ENCODE data around the gene PPP5C.

Gene PPP5C

GRCh38 chr19:46404055-46404752 lies 57.3 kb downstream of the PPP5C start:
- H3K9me2 ChIP-seq (replicated peaks; ENCODE audit: low read depth, low read length) = no peaks in the 10 kb centered on the region
- no peak overlapping the region for H3K9ac ChIP-seq (ENCODE audit: low read depth, low read length, poor library complexity, severe bottlenecking)
- H3K4me2 ChIP-seq (ENCODE audit: low read depth, low read length, poor library complexity, severe bottlenecking) = no peak overlapping the region
- H4K20me1 ChIP-seq (ENCODE audit: insufficient read depth, low read length, poor library complexity, severe bottlenecking) = no peaks in the 10 kb centered on the region
- no peaks in the 10 kb centered on the region for H3F3A ChIP-seq (ENCODE audit: low read depth)
- H2AFZ ChIP-seq (ENCODE audit: low read length) = no peak overlapping the region
- H3K4me3 ChIP-seq (ENCODE audit: low read length, poor library complexity, severe bottlenecking) = no peak overlapping the region
- no peaks in the 10 kb centered on the region for H3K79me2 ChIP-seq (ENCODE audit: insufficient read depth, low read length)
- no peaks in the 10 kb centered on the region for H3K36me3 ChIP-seq (ENCODE audit: insufficient read depth, low read length)
- no peaks in the 10 kb centered on the region for H3K27me3 ChIP-seq (ENCODE audit: insufficient read depth, low read length, poor library complexity, severe bottlenecking)
- no peak for TF ChIP-seq EZH2phosphoT487 (IDR thresholded peaks at IDR 0.05; ENCODE audit: borderline replicate concordance)
- TF ChIP-seq CTCF (conservative IDR thresholded peaks at IDR 0.05; ENCODE audit: low read length) = no peak
- H3K9me3 ChIP-seq (ENCODE audit: insufficient read depth, low read depth, low read length) = no peaks in the 10 kb centered on the region
- no peaks in the 10 kb centered on the region for H3K4me1 ChIP-seq (ENCODE audit: insufficient read depth, low read length, poor library complexity, severe bottlenecking)

GRCh38 chr19:46404753-46405468 lies 58.0 kb downstream of the PPP5C start:
- H3K4me1 ChIP-seq (ENCODE audit: insufficient read depth, low read length, poor library complexity, severe bottlenecking) = no peaks in the 10 kb centered on the region
- no peaks in the 10 kb centered on the region for H3K9me3 ChIP-seq (ENCODE audit: insufficient read depth, low read depth, low read length)
- H3F3A ChIP-seq (ENCODE audit: low read depth) = no peaks in the 10 kb centered on the region
- H3K4me2 ChIP-seq (ENCODE audit: low read depth, low read length, poor library complexity, severe bottlenecking) = no peak overlapping the region
- no peaks in the 10 kb centered on the region for H3K27me3 ChIP-seq (ENCODE audit: insufficient read depth, low read length, poor library complexity, severe bottlenecking)
- H3K36me3 ChIP-seq (ENCODE audit: insufficient read depth, low read length) = no peaks in the 10 kb centered on the region
- no peaks in the 10 kb centered on the region for H3K9me2 ChIP-seq (replicated peaks; ENCODE audit: low read depth, low read length)
- H3K9ac ChIP-seq (ENCODE audit: low read depth, low read length, poor library complexity, severe bottlenecking) = no peak overlapping the region
- no peak for TF ChIP-seq EZH2phosphoT487 (IDR thresholded peaks at IDR 0.05; ENCODE audit: borderline replicate concordance)
- no peak overlapping the region for H3K4me3 ChIP-seq (ENCODE audit: low read length, poor library complexity, severe bottlenecking)
- no peak overlapping the region for H2AFZ ChIP-seq (ENCODE audit: low read length)
- H3K79me2 ChIP-seq (ENCODE audit: insufficient read depth, low read length) = no peaks in the 10 kb centered on the region
- H4K20me1 ChIP-seq (ENCODE audit: insufficient read depth, low read length, poor library complexity, severe bottlenecking) = no peaks in the 10 kb centered on the region

- H3K4me3 ChIP-seq (ENCODE audit: low read length, poor library complexity, severe bottlenecking) = no peak overlapping the region
Observed at GRCh38 chr19:46406976-46407375, 60.1 kb downstream of the PPP5C start.

More at GRCh38 chr19:46406976-46407375, 60.1 kb downstream of the PPP5C start:
- Histone ChIP-seq H3K9ac (ENCODE audit: low read depth, low read length, poor library complexity, severe bottlenecking) (no peak overlapping the region), H4K20me1 (ENCODE audit: insufficient read depth, low read length, poor library complexity, severe bottlenecking) (no peaks in the 10 kb centered on the region), H3K9me2 (replicated peaks; ENCODE audit: low read depth, low read length) (no peaks in the 10 kb centered on the region), H2AFZ (ENCODE audit: low read length) (no peak overlapping the region), H3K9me3 (ENCODE audit: insufficient read depth, low read depth, low read length) (no peaks in the 10 kb centered on the region), H3K4me2 (ENCODE audit: low read depth, low read length, poor library complexity, severe bottlenecking) (no peak overlapping the region), H3K79me2 (ENCODE audit: insufficient read depth, low read length) (no peaks in the 10 kb centered on the region), H3F3A (ENCODE audit: low read depth) (no peaks in the 10 kb centered on the region), H3K4me1 (ENCODE audit: insufficient read depth, low read length, poor library complexity, severe bottlenecking) (no peaks in the 10 kb centered on the region), H3K27me3 (ENCODE audit: insufficient read depth, low read length, poor library complexity, severe bottlenecking) (no peaks in the 10 kb centered on the region), H3K36me3 (ENCODE audit: insufficient read depth, low read length) (no peaks in the 10 kb centered on the region)
- no peak for TF ChIP-seq EZH2phosphoT487 (IDR thresholded peaks at IDR 0.05; ENCODE audit: borderline replicate concordance)
- no peak for TF ChIP-seq CTCF (conservative IDR thresholded peaks at IDR 0.05; ENCODE audit: low read length)
